HCT116 (cell line): ENCODE measurements around the gene PAX8. TPM values are rescaled to one million over a fixed set of nuclear protein-coding genes. Genes with fewer than 3 reads are reported as not detected.

ENCODE experiments used
- ATAC-seq: fragments of 200-7000 bp; cut with Tn5 transposase; 2 replicates; pipeline ENCODE4 v1.9.1; 2020; ENCODE audit warnings: mild to moderate bottlenecking, moderate library complexity
- BruUV-seq: library from RNA; stranded (reverse); fragments of 400-500 nt; replicated peaks from 2 replicates; lab custom pipeline; 2021; lab: Mats Ljungman, UMichigan
- CTCF ChIA-PET: fragments of 300-600 bp; sonication (Branson Sonifier 250); formaldehyde crosslinking; loops from one replicate; lab custom pipeline; 2021; ENCODE audit warnings: antibody characterized with exemption; lab: Charles Lee
- POLR2A ChIA-PET: fragments of 300-600, 350-600 bp; sonication (Branson Sonifier 250); formaldehyde crosslinking; loops from one replicate; lab custom pipeline; 2021; ENCODE audit warnings: antibody characterized with exemption; lab: Charles Lee
- RAD21 ChIA-PET, 2 experiments: fragments of 300-600 bp; sonication (Branson Sonifier 250); formaldehyde crosslinking; loops; one replicate each; lab custom pipeline; 2023; ENCODE audit warnings: low total read pairs in 2 of 2; ENCODE audit not compliant: uncharacterized antibody in 2 of 2, unreplicated experiment in 2 of 2, low non-redundant PET in 1 of 2; lab: Charles Lee
- DNase-seq: peaks from one replicate; pipeline ENCODE4 v3.0.0-alpha.2; 2010; ENCODE audit warnings: low read depth, low spot score
- H2AFZ ChIP-seq: fragments of 200-600 bp; shearing (Covaris generic), sonication (generic); 2 replicates; pipeline ENCODE4 v1.6.1; 2017; ENCODE audit warnings: low read depth, mixed run types, mixed read lengths, antibody characterized with exemption, low read length; ENCODE audit not compliant: poor library complexity, severe bottlenecking
- H3K27ac ChIP-seq: 2 replicates; pipeline ENCODE4 v1.5.1; 2012; ENCODE audit warnings: low read depth, low read length
- H3K27me3 ChIP-seq: fragments of 200-600 bp; sonication (generic); 2 replicates; pipeline ENCODE4 v1.6.1; 2016; ENCODE audit warnings: mixed run types, low read length, mixed read lengths; ENCODE audit not compliant: insufficient read depth
- H3K36me3 ChIP-seq, 2 experiments: fragments of 200-500 bp in 1 of 2; fragments of 200-600 bp in 1 of 2; sonication (Bioruptor generic) in 1 of 2; sonication (generic) in 1 of 2; 2 replicates each; pipeline versions ENCODE4 v1.5.1 to v1.6.1; 2014 to 2016; ENCODE audit warnings: low read length in 2 of 2, inconsistent platforms in 1 of 2, mixed read lengths in 1 of 2, mixed run types in 1 of 2; ENCODE audit not compliant: insufficient read depth in 2 of 2, control insufficient read depth in 1 of 2
- H3K4me1 ChIP-seq, 2 experiments: fragments of 200-600 bp in 1 of 2; sonication (generic) in 1 of 2; 2 replicates each; pipeline versions ENCODE4 v1.5.1 to v1.6.1; 2012 to 2017; ENCODE audit warnings: low read length in 2 of 2, inconsistent platforms in 1 of 2, mild to moderate bottlenecking in 1 of 2, mixed read lengths in 1 of 2, mixed run types in 1 of 2, moderate library complexity in 1 of 2; ENCODE audit not compliant: insufficient read depth in 2 of 2, control insufficient read depth in 1 of 2
- H3K4me2 ChIP-seq: fragments of 200-600 bp; sonication (generic); 2 replicates; pipeline ENCODE4 v1.6.1; 2017; ENCODE audit warnings: mixed run types, low read length, mixed read lengths
- H3K4me3 ChIP-seq, 2 experiments: fragments of 200-600 bp in 1 of 2; sonication (generic) in 1 of 2; replicated peaks in 1 of 2; 2 replicates each; pipeline ENCODE4 v1.5.1; 2011 to 2016; ENCODE audit warnings: low read length in 2 of 2, control low read depth in 1 of 2, low read depth in 1 of 2, mild to moderate bottlenecking in 1 of 2, mixed read lengths in 1 of 2, mixed run types in 1 of 2
- H3K79me2 ChIP-seq: fragments of 200-600 bp; sonication (generic); 2 replicates; pipeline ENCODE4 v1.6.1; 2017; ENCODE audit warnings: mild to moderate bottlenecking, mixed run types, low read length, moderate library complexity, mixed read lengths; ENCODE audit not compliant: insufficient read depth
- H3K9ac ChIP-seq: fragments of 200-600 bp; sonication (generic); 2 replicates; pipeline ENCODE4 v1.6.1; 2016; ENCODE audit warnings: low read length, mixed read lengths
- H3K9me2 ChIP-seq: fragments of 200-600 bp; sonication (generic), shearing (Covaris generic); 2 replicates; pipeline ENCODE4 v1.6.1; 2017; ENCODE audit warnings: mixed run types, mild to moderate bottlenecking, moderate library complexity; ENCODE audit not compliant: insufficient read depth
- H3K9me3 ChIP-seq, 2 experiments: fragments of 200-500 bp in 1 of 2; fragments of 200-600 bp in 1 of 2; sonication (Bioruptor generic) in 1 of 2; sonication (generic) in 1 of 2; 2 replicates each; pipeline ENCODE4 v1.6.1; 2014 to 2017; ENCODE audit warnings: low read length in 2 of 2, mixed read lengths in 2 of 2, inconsistent platforms in 1 of 2, low read depth in 1 of 2, mild to moderate bottlenecking in 1 of 2, mixed run types in 1 of 2, moderate library complexity in 1 of 2; ENCODE audit not compliant: control insufficient read depth in 1 of 2, insufficient read depth in 1 of 2
- H4K20me1 ChIP-seq: fragments of 200-600 bp; sonication (generic), shearing (Covaris generic); 2 replicates; pipeline ENCODE4 v1.6.1; 2017; ENCODE audit warnings: mixed run types, mild to moderate bottlenecking, moderate library complexity; ENCODE audit not compliant: insufficient read depth
- CBX3 ChIP-seq: IDR thresholded peaks from 2 replicates; pipeline ENCODE4 v1.6.1; 2012; ENCODE audit warnings: low read depth
- EGR1 ChIP-seq: IDR thresholded peaks from 2 replicates; pipeline ENCODE4 v1.6.1; 2012; ENCODE audit warnings: low read depth
- EZH2 ChIP-seq: fragments of 200-600 bp; sonication (generic); IDR thresholded peaks from 2 replicates; pipeline ENCODE4 v1.6.1; 2017; ENCODE audit warnings: antibody characterized with exemption, mixed run types
- RAD21 ChIP-seq: IDR thresholded peaks from 2 replicates; pipeline ENCODE4 v1.6.1; 2012; ENCODE audit warnings: low read depth, mild to moderate bottlenecking
- SRF ChIP-seq: IDR thresholded peaks from 2 replicates; pipeline ENCODE4 v1.6.1; 2012; ENCODE audit warnings: low read depth
- ZFX ChIP-seq: fragments of 450-650 bp; IDR thresholded peaks from 2 replicates; pipeline ENCODE4 v1.6.1; 2017
- intact Hi-C: fragments of 100-400 bp; cut with micrococcal nuclease; formaldehyde crosslinking; loops from 2 replicates; pipeline ENCODE4 v1.10.0; 2022
- total RNA-seq: library from RNA; stranded (reverse); gene quantifications from one replicate; pipeline ENCODE4 v1.2.1, GENCODE V29; 2021; ENCODE audit not compliant: unreplicated experiment
- TF ChIP-seq, protein P1 (sequence below): IDR thresholded peaks from 2 replicates; pipeline ENCODE4 v1.6.1; 2012
- TF ChIP-seq, protein P2 (sequence below): IDR thresholded peaks from 2 replicates; pipeline ENCODE4 v1.6.1; 2011; ENCODE audit warnings: mild to moderate bottlenecking, low read length, moderate library complexity; ENCODE audit not compliant: insufficient replicate concordance; ENCODE audit errors: extremely low read depth
- TF ChIP-seq, protein P3 (sequence below): IDR thresholded peaks from 2 replicates; pipeline ENCODE4 v1.6.1; 2012; ENCODE audit warnings: low read depth
- TF ChIP-seq, protein P4 (sequence below): IDR thresholded peaks from 2 replicates; pipeline ENCODE4 v1.6.1; 2012

The PAX8 gene
- total RNA-seq, 1 experiment from 2014 or later: 4.4 TPM

DNA sequence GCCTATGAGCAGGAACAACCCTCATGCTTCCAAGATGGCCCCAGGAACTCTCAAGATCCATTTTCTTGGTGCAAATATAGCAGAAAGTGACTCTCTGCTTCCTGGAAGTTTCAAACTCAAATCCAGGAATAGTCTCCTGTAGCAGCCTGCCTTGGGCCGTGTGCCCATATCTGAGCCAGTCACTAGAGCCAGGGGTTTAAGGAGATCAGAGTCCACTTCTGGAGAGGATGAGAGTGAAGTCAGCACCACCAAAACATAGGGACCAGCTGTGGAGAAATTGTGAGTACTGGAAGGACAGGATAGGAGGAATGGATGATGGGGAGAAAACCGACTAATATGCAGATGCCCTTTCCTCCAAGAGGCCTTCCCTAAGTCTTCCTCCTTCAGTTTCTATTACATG lies 71.7 kb downstream of the PAX8 start:
- Histone ChIP-seq H3K27me3 (no peaks in the 10 kb centered on the region), H2AFZ (no peak overlapping the region), H3K79me2 (no peaks in the 10 kb centered on the region), H3K4me3 (no peak overlapping the region), H4K20me1 (no peaks in the 10 kb centered on the region), H3K9ac (no peak overlapping the region), H3K4me1 (peaks cover 20 to 31% of the 10 kb centered on the region in 2 experiments), H3K27ac (no peak overlapping the region), H3K9me3 (no peaks in the 10 kb centered on the region), H3K9me2 (no peaks in the 10 kb centered on the region), H3K36me3 (no peaks in the 10 kb centered on the region; a peak in 1 of 4 replicates), H3K4me2 (no peak overlapping the region)
- ATAC-seq (no peak), DNase-seq (no peak)
- TF ChIP-seq RAD21 (no peak), SRF (no peak), ZFX (no peak), EZH2 (no peak), CBX3 (no peak), EGR1 (no peak)
- TF ChIP-seq, protein P1, sequence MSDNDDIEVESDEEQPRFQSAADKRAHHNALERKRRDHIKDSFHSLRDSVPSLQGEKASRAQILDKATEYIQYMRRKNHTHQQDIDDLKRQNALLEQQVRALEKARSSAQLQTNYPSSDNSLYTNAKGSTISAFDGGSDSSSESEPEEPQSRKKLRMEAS: no peak
- TF ChIP-seq, protein P2, sequence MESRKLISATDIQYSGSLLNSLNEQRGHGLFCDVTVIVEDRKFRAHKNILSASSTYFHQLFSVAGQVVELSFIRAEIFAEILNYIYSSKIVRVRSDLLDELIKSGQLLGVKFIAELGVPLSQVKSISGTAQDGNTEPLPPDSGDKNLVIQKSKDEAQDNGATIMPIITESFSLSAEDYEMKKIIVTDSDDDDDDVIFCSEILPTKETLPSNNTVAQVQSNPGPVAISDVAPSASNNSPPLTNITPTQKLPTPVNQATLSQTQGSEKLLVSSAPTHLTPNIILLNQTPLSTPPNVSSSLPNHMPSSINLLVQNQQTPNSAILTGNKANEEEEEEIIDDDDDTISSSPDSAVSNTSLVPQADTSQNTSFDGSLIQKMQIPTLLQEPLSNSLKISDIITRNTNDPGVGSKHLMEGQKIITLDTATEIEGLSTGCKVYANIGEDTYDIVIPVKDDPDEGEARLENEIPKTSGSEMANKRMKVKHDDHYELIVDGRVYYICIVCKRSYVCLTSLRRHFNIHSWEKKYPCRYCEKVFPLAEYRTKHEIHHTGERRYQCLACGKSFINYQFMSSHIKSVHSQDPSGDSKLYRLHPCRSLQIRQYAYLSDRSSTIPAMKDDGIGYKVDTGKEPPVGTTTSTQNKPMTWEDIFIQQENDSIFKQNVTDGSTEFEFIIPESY: no peak
- TF ChIP-seq, protein P3, sequence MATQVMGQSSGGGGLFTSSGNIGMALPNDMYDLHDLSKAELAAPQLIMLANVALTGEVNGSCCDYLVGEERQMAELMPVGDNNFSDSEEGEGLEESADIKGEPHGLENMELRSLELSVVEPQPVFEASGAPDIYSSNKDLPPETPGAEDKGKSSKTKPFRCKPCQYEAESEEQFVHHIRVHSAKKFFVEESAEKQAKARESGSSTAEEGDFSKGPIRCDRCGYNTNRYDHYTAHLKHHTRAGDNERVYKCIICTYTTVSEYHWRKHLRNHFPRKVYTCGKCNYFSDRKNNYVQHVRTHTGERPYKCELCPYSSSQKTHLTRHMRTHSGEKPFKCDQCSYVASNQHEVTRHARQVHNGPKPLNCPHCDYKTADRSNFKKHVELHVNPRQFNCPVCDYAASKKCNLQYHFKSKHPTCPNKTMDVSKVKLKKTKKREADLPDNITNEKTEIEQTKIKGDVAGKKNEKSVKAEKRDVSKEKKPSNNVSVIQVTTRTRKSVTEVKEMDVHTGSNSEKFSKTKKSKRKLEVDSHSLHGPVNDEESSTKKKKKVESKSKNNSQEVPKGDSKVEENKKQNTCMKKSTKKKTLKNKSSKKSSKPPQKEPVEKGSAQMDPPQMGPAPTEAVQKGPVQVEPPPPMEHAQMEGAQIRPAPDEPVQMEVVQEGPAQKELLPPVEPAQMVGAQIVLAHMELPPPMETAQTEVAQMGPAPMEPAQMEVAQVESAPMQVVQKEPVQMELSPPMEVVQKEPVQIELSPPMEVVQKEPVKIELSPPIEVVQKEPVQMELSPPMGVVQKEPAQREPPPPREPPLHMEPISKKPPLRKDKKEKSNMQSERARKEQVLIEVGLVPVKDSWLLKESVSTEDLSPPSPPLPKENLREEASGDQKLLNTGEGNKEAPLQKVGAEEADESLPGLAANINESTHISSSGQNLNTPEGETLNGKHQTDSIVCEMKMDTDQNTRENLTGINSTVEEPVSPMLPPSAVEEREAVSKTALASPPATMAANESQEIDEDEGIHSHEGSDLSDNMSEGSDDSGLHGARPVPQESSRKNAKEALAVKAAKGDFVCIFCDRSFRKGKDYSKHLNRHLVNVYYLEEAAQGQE: no peak
- TF ChIP-seq, protein P4, sequence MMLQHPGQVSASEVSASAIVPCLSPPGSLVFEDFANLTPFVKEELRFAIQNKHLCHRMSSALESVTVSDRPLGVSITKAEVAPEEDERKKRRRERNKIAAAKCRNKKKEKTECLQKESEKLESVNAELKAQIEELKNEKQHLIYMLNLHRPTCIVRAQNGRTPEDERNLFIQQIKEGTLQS: no peak
- POLR2A ChIA-PET: no interaction called here
- BruUV-seq: no TSS peak
- intact Hi-C loops: no loop called here
- CTCF ChIA-PET: interaction anchor here (0.7 to 4.2 kb wide), 3 partner anchors 69 to 182 kb away, joined by 4 to 30 read pairs (median 4); no protein-coding TSS in a partner anchor
- RAD21 ChIA-PET: no interaction called here
